Smooth muscle cell (in vitro differentiated cells): ENCODE results near the gene VAMP5. TPM values are rescaled to one million over a fixed set of nuclear protein-coding genes. Genes with fewer than 3 reads are reported as not detected.

Source experiments
- DNase-seq: peaks from one replicate; lab custom pipeline; 2025; ENCODE audit not compliant: unreplicated experiment; lab: John Stamatoyannopoulos, UW
- H2AFZ ChIP-seq: fragments of 200-600 bp; sonication (generic); 2 replicates; pipeline ENCODE4 v1.6.0; 2016; ENCODE audit warnings: antibody characterized with exemption, low read depth, mild to moderate bottlenecking
- H3F3A ChIP-seq: fragments of 200-600 bp; sonication (generic); 2 replicates; pipeline ENCODE4 v1.6.0; 2017; ENCODE audit warnings: antibody characterized with exemption, low read depth
- H3K27ac ChIP-seq: fragments of 200-600 bp; sonication (generic); 2 replicates; pipeline ENCODE4 v1.5.1; 2016; ENCODE audit warnings: low read depth, mild to moderate bottlenecking
- H3K27me3 ChIP-seq: fragments of 200-600 bp; sonication (generic); 2 replicates; pipeline ENCODE4 v1.6.1; 2016; ENCODE audit warnings: low read depth, mild to moderate bottlenecking
- H3K36me3 ChIP-seq: fragments of 200-600 bp; sonication (generic); 2 replicates; pipeline ENCODE4 v1.5.1; 2016; ENCODE audit warnings: low read depth
- H3K4me1 ChIP-seq: fragments of 200-600 bp; sonication (generic); 2 replicates; pipeline ENCODE4 v1.5.1; 2016; ENCODE audit warnings: low read depth
- H3K4me2 ChIP-seq: fragments of 200-600 bp; sonication (generic); 2 replicates; pipeline ENCODE4 v1.6.0; 2016; ENCODE audit warnings: mild to moderate bottlenecking
- H3K4me3 ChIP-seq: fragments of 200-600 bp; sonication (generic); 2 replicates; pipeline ENCODE4 v1.5.1; 2016; ENCODE audit warnings: mild to moderate bottlenecking
- H3K79me2 ChIP-seq: fragments of 200-600 bp; sonication (generic); 2 replicates; pipeline ENCODE4 v1.6.0; 2016; ENCODE audit warnings: low read depth, mild to moderate bottlenecking
- H3K9ac ChIP-seq: fragments of 200-600 bp; sonication (generic); 2 replicates; pipeline ENCODE4 v1.6.0; 2016; ENCODE audit warnings: low read depth
- H3K9me3 ChIP-seq: fragments of 200-600 bp; sonication (generic); replicated peaks from 2 replicates; pipeline ENCODE4 v1.5.1; 2016; ENCODE audit warnings: low read depth
- H4K20me1 ChIP-seq: fragments of 200-600 bp; sonication (generic); 2 replicates; pipeline ENCODE4 v1.6.0; 2016; ENCODE audit warnings: low read depth
- CTCF ChIP-seq: fragments of 200-600 bp; sonication (generic); IDR thresholded peaks from 2 replicates; pipeline ENCODE4 v1.5.1; 2017; ENCODE audit warnings: borderline replicate concordance, mild to moderate bottlenecking, antibody characterized with exemption; ENCODE audit not compliant: insufficient read depth, poor library complexity, severe bottlenecking
- WGBS: methylation state at CpG from one replicate; pipeline ENCODE4 v1.1.7; 2016; ENCODE audit warnings: low lambda C conversion rate; 5-methylcytosine and 5-hydroxymethylcytosine counted together
- polyA plus RNA-seq: library from polyadenylated mRNA; unstranded; fragments of >200 nt; fragmentation: Nextera tagmentation; extraction: Ambion mirVana; gene quantifications from 2 replicates; pipeline ENCODE4 v1.2.1, GENCODE V29; 2016
- total RNA-seq: library from RNA; depleted of rRNA; stranded (reverse); fragments of >200 nt; gene quantifications from 2 replicates; pipeline ENCODE4 v1.2.3, GENCODE V29; 2014

Gene VAMP5
- total and polyA plus RNA-seq, 2 experiments from 2014 or later: 6.6 to 35.9 TPM

GRCh38 chr2:85575739-85576138 lies 8.5 kb upstream of the VAMP5 start:
- no peaks in the 10 kb centered on the region for H4K20me1 ChIP-seq

GRCh38 chr2:85577063-85577385 lies 7.2 kb upstream of the VAMP5 start:
- Histone ChIP-seq H3K4me1 (peaks cover 19% of the 10 kb centered on the region), H2AFZ (no peak overlapping the region), H3K36me3 (no peaks in the 10 kb centered on the region), H3K4me2 (peak overlapping the region; percentile 84), H3K79me2 (no peaks in the 10 kb centered on the region), H3K4me3 (peak overlapping the region; percentile 55), H3F3A (peaks cover 9% of the 10 kb centered on the region), H4K20me1 (no peaks in the 10 kb centered on the region), H3K9ac (no peak overlapping the region), H3K9me3 (no peaks in the 10 kb centered on the region), H3K27me3 (no peaks in the 10 kb centered on the region), H3K27ac (peak overlapping the region; percentile 67)
- WGBS: 71% methylated on average over 3 of the region's 3 CpGs
- no peak for TF ChIP-seq CTCF
- DNase-seq: no peak

More at GRCh38 chr2:85575739-85576138, 8.5 kb upstream of the VAMP5 start:
- Histone ChIP-seq H3K9ac (no peak overlapping the region), H3K4me3 (no peak overlapping the region), H3K4me2 (no peak overlapping the region), H3K4me1 (peaks cover 19% of the 10 kb centered on the region), H3K36me3 (no peaks in the 10 kb centered on the region), H3F3A (peaks cover 9% of the 10 kb centered on the region), H3K27ac (no peak overlapping the region), H2AFZ (no peak overlapping the region), H3K27me3 (peaks cover 2% of the 10 kb centered on the region), H3K79me2 (no peaks in the 10 kb centered on the region), H3K9me3 (no peaks in the 10 kb centered on the region)
- TF ChIP-seq CTCF: no peak
- no peak for DNase-seq
- WGBS: 95% methylated on average over 8 of the region's 8 CpGs

- peak within 1 kb of the TSS; percentile 67 for H3K27ac ChIP-seq
- H3K4me2 ChIP-seq: peak within 1 kb of the TSS; percentile 84
- H3K4me3 ChIP-seq: peak within 1 kb of the TSS; percentile 55
- H4K20me1 ChIP-seq: no peaks in the 10 kb centered on the region
- H3K27me3 ChIP-seq: no peaks in the 10 kb centered on the region
- H3K79me2 ChIP-seq: no peaks in the 10 kb centered on the region
- peaks cover 9% of the 10 kb centered on the region for H3F3A ChIP-seq
- no peak for TF ChIP-seq CTCF
- 18% methylated on average over 19 of the region's 19 CpGs for WGBS
- no peaks in the 10 kb centered on the region for H3K36me3 ChIP-seq
- DNase-seq: no peak
- H2AFZ ChIP-seq: peak within 1 kb of the TSS; percentile 84
- no peaks in the 10 kb centered on the region for H3K9me3 ChIP-seq
- peaks cover 19% of the 10 kb centered on the region for H3K4me1 ChIP-seq
- H3K9ac ChIP-seq: peak within 1 kb of the TSS; percentile 39
Measured at GRCh38 chr2:85577386-85578242, 6.6 kb upstream of the VAMP5 start, which contains the start of gene VAMP8. VAMP8 (plus strand) TSS chr2:85577586; CDS start chr2:85577647, 61 bp downstream.
